HFF-Myc (cell line): ENCODE results near the gene XAB2.

Source experiments
- DNase-seq: peaks from one replicate; pipeline ENCODE4 v3.0.0-alpha.2; 2011; ENCODE audit warnings: low read depth; ENCODE audit errors: extremely low read depth
- H3K4me3 ChIP-seq: replicated peaks from 2 replicates; pipeline ENCODE4 v1.5.1; 2011; ENCODE audit warnings: low read depth, mild to moderate bottlenecking, control low read depth, low read length
- TF ChIP-seq, protein P1 (sequence below): IDR thresholded peaks from 2 replicates; pipeline ENCODE4 v1.5.1; 2012; ENCODE audit warnings: mild to moderate bottlenecking, low read depth, low read length, control low read depth; ENCODE audit errors: missing control alignments

The XAB2 gene

GRCh38 chr19:7611541-7612279, 17.6 kb downstream of the XAB2 start:
- no peak overlapping the region for H3K4me3 ChIP-seq
- no peak for DNase-seq
- TF ChIP-seq, protein P1, sequence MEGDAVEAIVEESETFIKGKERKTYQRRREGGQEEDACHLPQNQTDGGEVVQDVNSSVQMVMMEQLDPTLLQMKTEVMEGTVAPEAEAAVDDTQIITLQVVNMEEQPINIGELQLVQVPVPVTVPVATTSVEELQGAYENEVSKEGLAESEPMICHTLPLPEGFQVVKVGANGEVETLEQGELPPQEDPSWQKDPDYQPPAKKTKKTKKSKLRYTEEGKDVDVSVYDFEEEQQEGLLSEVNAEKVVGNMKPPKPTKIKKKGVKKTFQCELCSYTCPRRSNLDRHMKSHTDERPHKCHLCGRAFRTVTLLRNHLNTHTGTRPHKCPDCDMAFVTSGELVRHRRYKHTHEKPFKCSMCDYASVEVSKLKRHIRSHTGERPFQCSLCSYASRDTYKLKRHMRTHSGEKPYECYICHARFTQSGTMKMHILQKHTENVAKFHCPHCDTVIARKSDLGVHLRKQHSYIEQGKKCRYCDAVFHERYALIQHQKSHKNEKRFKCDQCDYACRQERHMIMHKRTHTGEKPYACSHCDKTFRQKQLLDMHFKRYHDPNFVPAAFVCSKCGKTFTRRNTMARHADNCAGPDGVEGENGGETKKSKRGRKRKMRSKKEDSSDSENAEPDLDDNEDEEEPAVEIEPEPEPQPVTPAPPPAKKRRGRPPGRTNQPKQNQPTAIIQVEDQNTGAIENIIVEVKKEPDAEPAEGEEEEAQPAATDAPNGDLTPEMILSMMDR = no peak

DNA sequence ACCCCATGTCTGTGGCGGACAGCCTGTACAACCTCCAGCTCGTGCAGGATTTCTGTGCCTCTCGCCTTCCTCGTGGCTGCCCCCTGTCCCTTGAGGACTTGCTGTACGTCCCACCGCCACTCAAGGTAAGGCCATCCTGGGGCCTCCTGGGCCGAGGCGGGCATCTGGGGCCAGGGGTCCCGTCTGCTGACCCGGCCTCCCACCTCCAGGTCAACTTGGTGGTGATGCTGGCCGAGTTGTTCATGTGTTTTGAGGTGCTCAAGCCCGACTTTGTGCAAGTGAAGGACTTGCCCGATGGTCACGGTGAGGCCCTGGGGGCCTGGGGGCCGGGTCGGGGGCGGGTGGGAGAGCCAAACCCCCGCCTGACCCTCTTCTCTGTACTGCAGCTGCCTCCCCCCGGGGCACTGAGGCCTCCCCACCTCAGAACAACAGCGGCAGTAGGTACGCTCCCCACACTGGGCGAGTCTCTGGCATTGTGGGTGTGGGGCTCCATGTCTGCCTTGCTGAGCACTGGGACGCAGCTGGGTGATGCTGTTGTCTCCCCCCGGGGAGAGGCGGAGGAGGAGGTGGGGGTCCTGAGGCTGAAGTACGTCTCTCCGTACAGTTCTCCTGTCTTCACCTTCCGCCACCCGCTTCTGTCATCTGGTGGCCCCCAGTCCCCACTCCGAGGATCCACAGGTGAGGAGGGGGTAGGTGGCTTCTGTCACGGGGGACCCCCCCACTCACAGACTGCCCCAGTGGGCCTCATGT, 18.7 kb downstream of the XAB2 start:
- DNase-seq = no peak
- TF ChIP-seq, protein P1 = no peak
- no peak overlapping the region for H3K4me3 ChIP-seq

DNA sequence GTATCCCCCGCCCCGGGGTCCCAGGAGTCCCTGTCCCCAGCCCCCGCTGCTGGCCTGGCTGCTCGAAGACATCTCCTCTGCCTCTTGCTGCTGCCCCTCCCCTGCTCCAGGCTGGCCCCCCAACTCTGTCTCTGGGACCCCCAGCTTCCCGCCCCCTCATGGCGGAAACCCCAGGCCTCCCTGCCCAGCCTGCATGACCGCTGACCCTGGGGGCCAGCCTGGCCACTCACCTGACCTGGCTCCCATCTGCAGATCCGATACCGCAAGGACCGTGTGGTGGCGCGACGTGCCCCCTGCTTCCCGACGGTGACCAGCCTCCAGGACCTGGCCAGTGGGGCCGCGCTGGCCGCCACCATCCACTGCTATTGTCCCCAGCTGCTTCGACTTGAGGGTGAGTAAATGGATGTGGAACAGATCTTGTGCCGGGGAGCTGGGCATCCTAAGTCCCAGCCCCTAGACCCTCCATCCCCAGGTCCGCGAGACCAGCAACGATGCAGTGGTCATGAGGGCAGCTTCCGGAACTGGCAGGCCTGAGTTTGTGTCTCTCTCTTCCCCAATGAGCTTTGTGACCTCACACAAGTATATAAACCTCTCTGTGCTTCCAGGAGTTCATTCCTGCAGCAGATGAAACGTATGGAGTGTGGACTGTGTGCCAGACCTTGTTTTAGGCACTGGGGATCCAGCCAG, 21.3 kb downstream of the XAB2 start:
- no peak for DNase-seq
- H3K4me3 ChIP-seq = no peak overlapping the region
- TF ChIP-seq, protein P1 = no peak

GRCh38 chr19:7607212-7607873, 22.0 kb downstream of the XAB2 start:
- no peak for DNase-seq
- TF ChIP-seq, protein P1 = no peak

DNA sequence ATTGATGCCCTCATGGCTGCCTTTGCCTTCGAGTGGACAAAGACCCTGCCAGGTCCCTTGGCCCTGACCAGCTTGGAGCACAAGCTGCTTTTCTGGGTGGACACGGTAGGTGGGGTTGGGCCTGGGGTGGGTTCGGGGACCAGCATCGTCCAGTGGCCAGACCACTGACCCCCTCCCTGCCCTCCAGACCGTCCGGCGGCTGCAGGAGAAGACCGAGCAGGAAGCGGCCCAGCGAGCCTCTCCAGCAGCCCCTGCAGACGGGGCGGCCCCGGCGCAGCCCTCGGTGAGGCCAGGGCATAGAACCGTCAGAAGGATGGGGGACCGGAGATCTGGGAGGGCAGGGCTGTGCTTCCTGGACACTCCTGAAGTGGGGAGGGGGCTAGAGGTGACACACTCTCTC, 23.1 kb downstream of the XAB2 start:
- no peak for DNase-seq
- TF ChIP-seq, protein P1 = no peak
- H3K4me3 ChIP-seq = no peak overlapping the region

More at GRCh38 chr19:7607212-7607873, 22.0 kb downstream of the XAB2 start:
- H3K4me3 ChIP-seq = no peak overlapping the region

GRCh38 chr19:7605490-7606222, 23.7 kb downstream of the XAB2 start:
- H3K4me3 ChIP-seq = no peak overlapping the region
- DNase-seq = no peak
- TF ChIP-seq, protein P1 = no peak
